Uterus (tissue), 4 donors: ENCODE data around the gene NMNAT2. TPM values are rescaled to one million over a fixed set of nuclear protein-coding genes. Genes with fewer than 3 reads are reported as not detected.

ENCODE experiments used
- DNase-seq, 2 donors: peaks; one replicate each; pipeline ENCODE4 v3.0.0-alpha.2; 2019 to 2020
- H3K27ac ChIP-seq, 2 donors: fragments of 200-600 bp; sonication (generic); 1 replicate in 1 of 2; 2 replicates in 1 of 2; pipeline ENCODE4 v1.5.1; 2016 to 2018
- H3K27me3 ChIP-seq, 2 donors: fragments of 200-600 bp; sonication (generic); one replicate each; pipeline ENCODE4 v1.5.1; 2018 to 2019; ENCODE audit warnings: control low read depth in 1 of 2
- H3K36me3 ChIP-seq, 2 donors: fragments of 200-600 bp; sonication (generic); one replicate each; pipeline ENCODE4 v1.5.1; 2019; ENCODE audit warnings: control low read depth in 1 of 2
- H3K4me1 ChIP-seq, 2 donors: fragments of 200-600 bp; sonication (generic); one replicate each; pipeline ENCODE4 v1.5.1; 2018 to 2019; ENCODE audit warnings: control low read depth in 1 of 2
- H3K4me3 ChIP-seq, 2 donors: fragments of 200-600 bp; sonication (generic); 1 replicate in 1 of 2; 2 replicates in 1 of 2; pipeline ENCODE4 v1.5.1; 2018 to 2019; ENCODE audit warnings: mild to moderate bottlenecking in 1 of 2
- H3K9me3 ChIP-seq, 2 donors: fragments of 200-600 bp; sonication (generic); one replicate each; pipeline ENCODE4 v1.5.1; 2019; ENCODE audit warnings: control low read depth in 1 of 2
- CTCF ChIP-seq, 4 experiments: fragments of 200-600 bp in 2 of 4; fragments of 450-650 bp in 2 of 4; sonication (generic) in 2 of 4; IDR thresholded peaks; one replicate each; pipeline ENCODE4 v1.5.1; 2016 to 2019; ENCODE audit warnings: antibody characterized with exemption in 4 of 4, mild to moderate bottlenecking in 2 of 4, moderate library complexity in 1 of 4
- POLR2A ChIP-seq, 2 donors: fragments of 450-650 bp; IDR thresholded peaks; one replicate each; pipeline ENCODE4 v1.6.1; 2016; ENCODE audit warnings: antibody characterized with exemption in 2 of 2, mild to moderate bottlenecking in 1 of 2, moderate library complexity in 1 of 2
- intact Hi-C: fragments of 100-400 bp; cut with DNase I; formaldehyde crosslinking; loops from one replicate; pipeline ENCODE4 v1.15.1; 2023; ENCODE audit warnings: low total_unique reads
- total RNA-seq, 4 donors: library from RNA; depleted of rRNA in 3 of 4; stranded (reverse); fragments of >200 nt in 3 of 4; gene quantifications; one replicate each; pipeline versions ENCODE4 v1.1.0 to v1.2.4, GENCODE V29; 2014 to 2023
- donor health status: DM: yes; HTN: yes; CAD: no.

NMNAT2 gene
- total RNA-seq, 4 donors from 2014 or later: 0.85 to 2.8 (median 1.5) TPM; not detected in 1

GRCh38 chr1:183308719-183309118 is 109.5 kb downstream of the NMNAT2 start:
- TF ChIP-seq CTCF (IDR thresholded peaks at IDR 0.05) (no peak), POLR2A (IDR thresholded peaks at IDR 0.05) (no peak)
- H3K27ac ChIP-seq: no peak overlapping the region
- intact Hi-C loops: no loop called here

DNA sequence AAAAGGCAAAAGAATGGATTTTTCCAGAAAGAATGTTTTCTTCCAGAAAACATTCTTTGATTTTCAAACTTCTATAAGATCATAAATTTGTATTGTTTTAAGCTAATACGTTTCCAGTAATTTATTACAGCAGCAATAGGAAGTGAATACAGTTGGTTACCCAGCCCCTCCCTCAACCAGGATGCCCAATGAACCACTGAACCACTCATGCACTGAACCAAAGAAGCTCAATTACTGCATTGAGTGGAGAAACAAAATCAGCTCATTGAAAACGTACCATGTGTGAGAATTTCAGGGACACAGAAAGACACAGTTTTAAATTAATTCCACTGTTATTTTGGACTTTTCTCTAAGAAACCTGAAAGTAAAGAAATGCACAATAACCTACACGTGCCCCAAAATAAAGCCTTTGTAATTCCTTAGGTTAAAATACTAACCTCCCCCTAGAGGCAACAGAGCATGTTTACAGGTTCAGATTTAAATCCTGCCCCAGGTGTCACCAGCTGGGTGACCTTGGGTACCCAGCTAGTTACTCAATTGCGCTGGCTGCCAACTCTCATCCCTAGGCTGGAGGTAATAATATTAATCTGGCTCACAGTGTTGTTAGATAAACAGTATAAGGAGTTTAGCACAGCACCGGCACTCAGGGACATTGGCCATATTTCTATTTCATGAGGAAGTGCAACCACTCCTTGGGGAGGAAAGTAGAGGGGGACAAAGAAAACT is 111.7 kb downstream of the NMNAT2 start:
- intact Hi-C loops: no loop called here
- Histone ChIP-seq H3K27me3 (no peaks in the 10 kb centered on the region), H3K9me3 (no peaks in the 10 kb centered on the region), H3K36me3 (no peaks in the 10 kb centered on the region), H3K4me3 (no peak overlapping the region), H3K4me1 (peaks cover 0 to 12% of the 10 kb centered on the region in 2 donors), H3K27ac (no peak overlapping the region)
- TF ChIP-seq CTCF (IDR thresholded peaks at IDR 0.05) (no peak), POLR2A (IDR thresholded peaks at IDR 0.05) (no peak)
- DNase-seq: no peak

More at GRCh38 chr1:183308719-183309118, 109.5 kb downstream of the NMNAT2 start:
- Histone ChIP-seq H3K4me1 (peaks cover 0 to 12% of the 10 kb centered on the region in 2 donors), H3K27me3 (no peaks in the 10 kb centered on the region), H3K36me3 (no peaks in the 10 kb centered on the region), H3K9me3 (no peaks in the 10 kb centered on the region), H3K4me3 (no peak overlapping the region)
- DNase-seq: no peak

GRCh38 chr1:183304440-183305107 is 113.6 kb downstream of the NMNAT2 start:
- Histone ChIP-seq H3K9me3 (no peaks in the 10 kb centered on the region), H3K4me3 (no peak overlapping the region), H3K27ac (peak overlapping the region in 1 of 2 donors; percentile 73), H3K36me3 (no peaks in the 10 kb centered on the region), H3K4me1 (no peaks in the 10 kb centered on the region), H3K27me3 (no peaks in the 10 kb centered on the region)
- DNase-seq: no peak
- intact Hi-C loops: no loop called here
- TF ChIP-seq POLR2A (IDR thresholded peaks at IDR 0.05) (no peak), CTCF (IDR thresholded peaks at IDR 0.05) (no peak)

DNA sequence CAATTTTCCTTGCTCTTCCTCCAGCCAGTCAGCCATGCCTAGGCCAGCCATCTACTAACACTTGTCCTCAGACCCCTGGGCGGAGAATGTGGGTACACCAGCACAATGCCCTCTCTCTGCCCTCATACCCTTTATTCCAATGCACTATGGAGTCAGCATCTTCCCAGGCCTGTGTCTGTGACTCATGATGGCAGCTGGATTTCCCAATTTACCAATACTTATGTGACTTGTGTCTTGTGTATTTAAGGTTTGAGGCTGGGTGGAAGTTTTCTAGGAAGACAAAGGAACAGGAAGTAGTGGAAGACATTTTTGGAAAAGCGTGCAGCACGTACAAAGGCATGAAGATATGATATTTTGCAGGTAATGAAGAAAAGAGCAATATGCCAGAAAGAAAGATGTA is 114.3 kb downstream of the NMNAT2 start:
- H3K27ac ChIP-seq: peak overlapping the region; percentile 37 to 73
- no peaks in the 10 kb centered on the region for H3K27me3 ChIP-seq
- no peak overlapping the region for H3K4me3 ChIP-seq
- H3K36me3 ChIP-seq: no peaks in the 10 kb centered on the region
- DNase-seq: no peak
- no peaks in the 10 kb centered on the region for H3K9me3 ChIP-seq
- H3K4me1 ChIP-seq: no peaks in the 10 kb centered on the region
- no peak for TF ChIP-seq CTCF (IDR thresholded peaks at IDR 0.05)
- no peak for TF ChIP-seq POLR2A (IDR thresholded peaks at IDR 0.05)
- intact Hi-C loops: no loop called here

- H3K27me3 ChIP-seq: no peaks in the 10 kb centered on the region
- H3K4me1 ChIP-seq: no peaks in the 10 kb centered on the region
- no peak for TF ChIP-seq POLR2A (IDR thresholded peaks at IDR 0.05)
- no peak for DNase-seq
- H3K9me3 ChIP-seq: no peaks in the 10 kb centered on the region
- intact Hi-C loops: no loop called here
- H3K36me3 ChIP-seq: no peaks in the 10 kb centered on the region
- peak overlapping the region; percentile 37 to 73 for H3K27ac ChIP-seq
- no peak overlapping the region for H3K4me3 ChIP-seq
These were observed 114.9 kb downstream of the NMNAT2 start for GRCh38 chr1:183303323-183303645.
